Lower lobe of right lung (tissue), 2 donors: Measurements from ENCODE around the gene ABR. TPM values are rescaled to one million over a fixed set of nuclear protein-coding genes. Genes with fewer than 3 reads are reported as not detected.

Experiments
- ATAC-seq, 2 donors: fragments of 200-7000 bp; cut with Tn5 transposase; one replicate each; pipeline ENCODE4 v1.9.1; 2020 to 2022; ENCODE audit warnings: mild to moderate bottlenecking in 2 of 2, moderate library complexity in 2 of 2
- DNase-seq: peaks from one replicate; pipeline ENCODE4 v3.0.0-alpha.2; 2020
- H3K27ac ChIP-seq: fragments of 200-600 bp; one replicate; pipeline ENCODE4 v1.8.0; 2022
- H3K27me3 ChIP-seq: fragments of 200-600 bp; one replicate; pipeline ENCODE4 v1.8.0; 2022; ENCODE audit warnings: low read depth
- H3K36me3 ChIP-seq: fragments of 200-600 bp; one replicate; pipeline ENCODE4 v1.8.0; 2022; ENCODE audit warnings: mild to moderate bottlenecking
- H3K4me1 ChIP-seq: fragments of 200-600 bp; one replicate; pipeline ENCODE4 v1.8.0; 2022
- H3K4me3 ChIP-seq: fragments of 200-600 bp; one replicate; pipeline ENCODE4 v1.8.0; 2022; ENCODE audit warnings: mild to moderate bottlenecking
- H3K9me3 ChIP-seq: fragments of 200-600 bp; one replicate; pipeline ENCODE4 v1.8.0; 2022
- intact Hi-C: fragments of 100-400 bp; cut with DNase I; formaldehyde crosslinking; loops from one replicate; pipeline ENCODE4 v1.11.0; 2022
- total RNA-seq: library from RNA; stranded (reverse); fragmentation: NEBNext Ultra II Directional; extraction: Animal tissue kit (Norgen Biotek cat#: 25700); gene quantifications from one replicate; pipeline ENCODE4 v1.2.1, GENCODE V29; 2021
- TF ChIP-seq, protein P1 (sequence below): fragments of 200-600 bp; IDR thresholded peaks from one replicate; pipeline ENCODE4 v1.8.0; 2022; ENCODE audit warnings: antibody characterized with exemption, mild to moderate bottlenecking
- donor health status: DM: no; HTN: yes; CAD: no; lungs with severe emphysema.

Gene ABR
- total RNA-seq, 1 donor from 2014 or later = 212 TPM

DNA sequence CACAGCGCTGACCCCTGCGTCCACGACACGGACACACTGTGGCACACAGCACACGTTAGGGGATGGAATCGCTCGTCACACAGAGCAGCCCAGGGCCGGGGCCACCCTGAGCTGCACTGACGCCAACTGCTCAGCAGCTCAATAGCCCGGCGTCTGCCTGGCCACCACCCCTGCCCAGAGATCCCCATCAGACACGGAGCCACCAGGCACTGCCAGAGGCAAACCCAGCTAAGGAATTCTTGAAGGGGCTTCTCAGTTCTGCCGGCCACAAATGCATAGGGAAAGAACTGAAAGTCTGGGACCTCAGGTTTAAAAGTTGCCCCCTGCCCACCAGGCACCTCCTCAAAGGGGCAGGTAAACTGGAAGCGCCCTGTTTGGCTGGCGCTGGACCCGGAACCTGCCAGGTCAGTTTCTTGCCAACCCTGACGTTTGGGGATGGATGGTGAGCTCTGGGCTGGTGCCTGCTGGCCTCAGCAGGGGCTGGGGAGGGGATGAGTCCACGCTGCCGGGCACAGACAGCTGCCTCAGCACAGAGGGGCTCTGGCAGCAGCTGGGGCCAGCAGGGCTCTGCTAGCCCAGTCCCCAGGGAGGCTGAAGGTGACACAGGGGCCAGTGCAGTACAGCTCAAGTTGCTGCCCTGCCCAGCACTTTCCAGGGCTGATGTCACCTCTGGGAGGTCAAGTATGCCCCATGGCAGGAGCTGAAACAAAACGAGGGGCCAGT lies 149.7 kb downstream of the ABR start:
- Histone ChIP-seq H3K4me1 (peaks cover 9% of the 10 kb centered on the region), H3K9me3 (no peaks in the 10 kb centered on the region), H3K4me3 (peak overlapping the region; percentile 44), H3K27me3 (no peaks in the 10 kb centered on the region), H3K27ac (peak overlapping the region; percentile 68), H3K36me3 (peaks cover 43% of the 10 kb centered on the region)
- intact Hi-C loops = no loop called here
- DNase-seq = no peak
- ATAC-seq = no peak
- TF ChIP-seq, protein P1, sequence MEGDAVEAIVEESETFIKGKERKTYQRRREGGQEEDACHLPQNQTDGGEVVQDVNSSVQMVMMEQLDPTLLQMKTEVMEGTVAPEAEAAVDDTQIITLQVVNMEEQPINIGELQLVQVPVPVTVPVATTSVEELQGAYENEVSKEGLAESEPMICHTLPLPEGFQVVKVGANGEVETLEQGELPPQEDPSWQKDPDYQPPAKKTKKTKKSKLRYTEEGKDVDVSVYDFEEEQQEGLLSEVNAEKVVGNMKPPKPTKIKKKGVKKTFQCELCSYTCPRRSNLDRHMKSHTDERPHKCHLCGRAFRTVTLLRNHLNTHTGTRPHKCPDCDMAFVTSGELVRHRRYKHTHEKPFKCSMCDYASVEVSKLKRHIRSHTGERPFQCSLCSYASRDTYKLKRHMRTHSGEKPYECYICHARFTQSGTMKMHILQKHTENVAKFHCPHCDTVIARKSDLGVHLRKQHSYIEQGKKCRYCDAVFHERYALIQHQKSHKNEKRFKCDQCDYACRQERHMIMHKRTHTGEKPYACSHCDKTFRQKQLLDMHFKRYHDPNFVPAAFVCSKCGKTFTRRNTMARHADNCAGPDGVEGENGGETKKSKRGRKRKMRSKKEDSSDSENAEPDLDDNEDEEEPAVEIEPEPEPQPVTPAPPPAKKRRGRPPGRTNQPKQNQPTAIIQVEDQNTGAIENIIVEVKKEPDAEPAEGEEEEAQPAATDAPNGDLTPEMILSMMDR = no peak

DNA sequence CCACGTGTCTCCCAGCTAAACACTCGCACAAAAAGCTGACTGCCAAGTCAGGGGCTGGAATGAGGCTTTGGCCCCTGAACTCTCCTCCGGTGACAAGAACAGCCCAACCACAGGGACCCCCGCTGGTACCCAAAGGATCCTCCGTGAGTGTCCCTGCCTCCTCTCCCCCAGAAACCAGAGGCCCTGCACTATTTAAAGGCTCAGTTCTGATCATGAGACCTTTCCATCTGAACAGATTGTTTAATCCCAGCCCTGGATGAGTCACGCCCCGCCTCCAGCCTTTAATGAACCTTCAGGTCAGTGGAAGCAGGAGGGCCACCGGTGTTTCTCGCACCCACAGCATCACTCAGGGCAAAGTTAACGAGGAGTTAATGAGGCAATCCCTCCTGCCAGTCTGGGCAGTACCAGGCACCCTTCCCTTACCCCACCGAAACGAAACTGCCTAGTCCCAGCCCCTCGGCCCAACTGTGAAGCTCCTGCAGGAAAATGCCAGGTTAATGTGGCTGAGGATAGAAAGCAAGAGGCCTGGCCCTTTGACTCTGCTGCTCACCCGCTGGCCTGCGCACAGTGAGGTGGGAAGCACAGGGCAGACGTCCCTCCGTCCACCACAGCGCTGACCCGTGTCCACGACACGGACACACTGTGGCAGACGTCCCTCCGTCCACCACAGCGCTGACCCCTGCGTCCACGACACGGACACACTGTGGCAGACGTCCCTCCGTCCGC lies 150.4 kb downstream of the ABR start:
- H3K4me1 ChIP-seq = peaks cover 9% of the 10 kb centered on the region
- H3K27ac ChIP-seq = peak overlapping the region; percentile 68
- no peaks in the 10 kb centered on the region for H3K27me3 ChIP-seq
- peaks cover 43% of the 10 kb centered on the region for H3K36me3 ChIP-seq
- DNase-seq (no peak), ATAC-seq (no peak)
- H3K9me3 ChIP-seq = no peaks in the 10 kb centered on the region
- H3K4me3 ChIP-seq = peak overlapping the region; percentile 44
- TF ChIP-seq, protein P1 = no peak
- intact Hi-C loops = no loop called here

DNA sequence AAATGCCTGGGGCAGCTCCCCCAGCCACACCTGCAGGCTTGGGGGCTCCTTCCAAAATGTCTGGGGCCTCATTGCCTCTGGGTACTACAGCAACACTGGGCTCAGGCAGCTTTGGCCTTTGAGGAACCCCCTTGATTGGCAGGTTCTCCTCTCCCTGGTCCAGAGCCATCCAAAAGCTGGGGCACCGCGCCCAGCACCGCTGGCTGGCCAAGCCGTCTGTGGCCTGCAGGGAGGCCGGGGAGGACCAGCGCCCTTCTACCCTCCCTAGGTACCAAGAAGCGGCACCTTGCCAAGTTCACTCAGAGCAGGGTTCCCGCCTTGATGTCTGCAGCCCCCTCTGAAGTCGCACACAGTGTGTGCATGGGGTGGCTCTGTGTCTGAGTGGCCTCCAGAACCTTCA lies 152.7 kb downstream of the ABR start:
- H3K27ac ChIP-seq = no peak overlapping the region

DNA sequence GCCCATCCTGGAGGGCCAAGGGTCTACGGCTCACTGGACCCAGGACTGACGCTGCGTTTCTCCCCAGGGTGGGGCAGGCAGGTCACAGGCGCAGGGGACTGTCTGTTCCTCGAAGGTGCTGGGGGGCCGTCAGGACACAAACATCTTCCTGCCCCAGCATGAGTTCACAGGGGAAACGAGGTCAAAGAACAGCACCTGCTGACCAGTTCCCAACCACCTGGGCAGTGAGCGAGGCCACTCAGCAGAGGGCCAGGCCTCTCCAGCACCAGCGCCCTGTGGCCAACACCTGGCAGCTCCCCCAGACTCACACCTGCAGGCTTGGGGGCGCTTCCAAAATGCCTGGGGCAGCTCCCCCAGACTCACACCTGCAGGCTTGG lies 153.2 kb downstream of the ABR start:
- H3K36me3 ChIP-seq = peaks cover 33% of the 10 kb centered on the region
- TF ChIP-seq, protein P1 = no peak
- no peak overlapping the region for H3K4me3 ChIP-seq
- DNase-seq = no peak
- no peak for ATAC-seq
- peaks cover 9% of the 10 kb centered on the region for H3K4me1 ChIP-seq
- no peak overlapping the region for H3K27ac ChIP-seq
- H3K9me3 ChIP-seq = no peaks in the 10 kb centered on the region
- intact Hi-C loops = no loop called here
- no peaks in the 10 kb centered on the region for H3K27me3 ChIP-seq

More for the DNA sequence above, 152.7 kb downstream of the ABR start:
- Histone ChIP-seq H3K27me3 (no peaks in the 10 kb centered on the region), H3K4me3 (no peak overlapping the region), H3K4me1 (peaks cover 9% of the 10 kb centered on the region), H3K9me3 (no peaks in the 10 kb centered on the region), H3K36me3 (peaks cover 33% of the 10 kb centered on the region)
- DNase-seq (no peak), ATAC-seq (no peak)
- intact Hi-C loops = no loop called here
- TF ChIP-seq, protein P1 = no peak

DNA sequence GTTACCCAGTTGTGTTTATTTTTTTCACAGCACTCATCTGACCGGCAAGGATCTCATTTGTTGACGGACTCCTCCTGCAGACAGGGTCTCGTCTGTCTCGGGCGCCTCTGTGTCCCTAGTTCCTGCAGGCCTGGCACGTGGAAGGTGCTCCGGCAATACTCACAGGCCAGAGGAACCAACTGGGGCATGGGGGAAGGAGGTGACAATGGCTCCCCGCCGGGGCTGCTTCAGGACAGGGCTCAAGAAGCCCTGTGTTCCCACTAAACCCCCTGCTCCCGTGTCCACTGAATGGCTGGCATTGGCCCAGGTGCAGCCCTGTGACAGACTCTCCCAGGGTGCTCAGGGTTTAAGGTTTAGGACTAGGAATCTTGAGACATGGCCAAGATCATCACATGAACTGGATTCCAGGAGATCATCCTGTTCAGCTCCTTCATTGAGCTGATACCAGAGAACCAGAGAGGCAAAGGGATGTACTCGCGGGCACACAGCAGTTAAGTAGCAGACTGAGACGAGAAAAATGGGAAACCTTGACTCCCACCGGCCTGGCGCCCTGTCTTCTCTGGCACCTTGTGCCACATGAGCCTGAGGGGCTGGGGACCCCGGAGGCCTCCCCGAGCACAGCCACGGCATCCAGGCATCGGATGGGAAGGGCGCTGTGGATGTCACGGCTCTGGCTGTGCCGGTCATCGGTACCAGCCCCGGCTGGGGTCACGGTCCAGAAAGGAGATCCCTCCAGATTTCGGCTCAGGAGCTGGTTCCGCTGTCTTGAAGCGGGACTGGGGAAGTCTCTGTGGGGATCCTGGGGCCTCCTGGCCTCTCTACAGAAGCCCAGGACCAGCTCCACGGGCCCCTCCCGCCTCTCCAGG lies 153.8 kb downstream of the ABR start:
- TF ChIP-seq, protein P1 = no peak
- DNase-seq = no peak
- intact Hi-C loops = no loop called here

More for the DNA sequence above, 153.8 kb downstream of the ABR start:
- no peak for ATAC-seq
- H3K27ac ChIP-seq = no peak overlapping the region
- H3K36me3 ChIP-seq = peaks cover 32% of the 10 kb centered on the region
- no peaks in the 10 kb centered on the region for H3K27me3 ChIP-seq
- no peak overlapping the region for H3K4me3 ChIP-seq
- H3K9me3 ChIP-seq = no peaks in the 10 kb centered on the region
- H3K4me1 ChIP-seq = peaks cover 8% of the 10 kb centered on the region
